SH-SY5Y (cell line): ENCODE results near the gene EVA1A.

ENCODE experiments used
- GATA2 ChIP-seq: IDR thresholded peaks from 2 replicates; pipeline ENCODE4 v1.6.1; 2011; ENCODE audit warnings: mild to moderate bottlenecking, low read depth, low read length
- GATA3 ChIP-seq: IDR thresholded peaks from 2 replicates; pipeline ENCODE4 v1.6.1; 2011; ENCODE audit warnings: low read depth, mild to moderate bottlenecking, low read length, moderate library complexity

- no peak for TF ChIP-seq GATA2
- TF ChIP-seq GATA3, result no peak
These were observed 40.9 kb downstream of the EVA1A start for GRCh38 chr2:75519843-75520242.
